ENCODE results near the gene RBM10. TPM values are rescaled to one million over a fixed set of nuclear protein-coding genes. Genes with fewer than 3 reads are reported as not detected.

The RBM10 gene
- polyA plus RNA-seq, 1 experiment = 19.6 TPM

GRCh38 chrX:47162927-47163583 is 18.0 kb downstream of the RBM10 start:
- no peak for DNase-seq (ENCODE audit: low read depth, low spot score)
- no peak for TF ChIP-seq CTCF (IDR thresholded peaks at IDR 0.05; ENCODE audit: low read depth, low read length)
- ChIA-PET CTCF (interaction anchor here (1.5 kb wide), 1 partner anchor 18 kb away, joined by 3 read pairs; the partner anchor contains the start of genes NDUFB11 and RBM10), POLR2A (no interaction called here)
- Histone ChIP-seq H3K27me3 (ENCODE audit: control insufficient read depth, insufficient read depth, low read length) (no peaks in the 10 kb centered on the region), H3K27ac (ENCODE audit: low read depth, low read length) (no peak overlapping the region), H3K9me3 (ENCODE audit: control insufficient read depth, insufficient read depth, low read length) (no peaks in the 10 kb centered on the region; the same call in 1 of the 2 replicates), H3K4me3 (ENCODE audit: low read depth, low read length) (no peak overlapping the region)

DNA sequence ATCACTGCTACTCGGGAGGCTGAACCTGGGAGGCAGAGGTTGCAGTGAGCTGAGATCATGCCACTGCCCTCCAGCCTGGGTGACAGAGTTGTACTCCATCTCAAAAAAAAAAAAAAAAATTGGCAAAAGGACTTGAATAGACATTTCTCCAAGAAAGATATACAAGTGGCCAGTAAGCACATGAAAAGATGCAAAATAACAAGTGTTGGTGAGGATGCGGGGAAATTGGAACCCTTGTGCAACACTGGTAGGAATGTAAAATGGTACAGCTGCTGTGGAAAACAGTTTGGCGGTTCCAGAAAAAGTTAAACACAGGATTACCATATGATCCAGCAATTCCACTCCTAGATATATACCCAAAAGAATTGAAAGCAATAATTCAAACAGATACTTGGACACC is 19.4 kb downstream of the RBM10 start:
- DNase-seq (ENCODE audit: low read depth, low spot score) = no peak
- Histone ChIP-seq H3K4me3 (ENCODE audit: low read depth, low read length) (no peak overlapping the region), H3K9me3 (ENCODE audit: control insufficient read depth, insufficient read depth, low read length) (no peaks in the 10 kb centered on the region; the same call in 1 of the 2 replicates), H3K27me3 (ENCODE audit: control insufficient read depth, insufficient read depth, low read length) (no peaks in the 10 kb centered on the region), H3K27ac (ENCODE audit: low read depth, low read length) (no peak overlapping the region)
- no peak for TF ChIP-seq CTCF (IDR thresholded peaks at IDR 0.05; ENCODE audit: low read depth, low read length)
- ChIA-PET CTCF (interaction anchor here (1.5 kb wide), 1 partner anchor 19 kb away, joined by 3 read pairs; the partner anchor contains the start of genes NDUFB11 and RBM10), POLR2A (no interaction called here)

DNA sequence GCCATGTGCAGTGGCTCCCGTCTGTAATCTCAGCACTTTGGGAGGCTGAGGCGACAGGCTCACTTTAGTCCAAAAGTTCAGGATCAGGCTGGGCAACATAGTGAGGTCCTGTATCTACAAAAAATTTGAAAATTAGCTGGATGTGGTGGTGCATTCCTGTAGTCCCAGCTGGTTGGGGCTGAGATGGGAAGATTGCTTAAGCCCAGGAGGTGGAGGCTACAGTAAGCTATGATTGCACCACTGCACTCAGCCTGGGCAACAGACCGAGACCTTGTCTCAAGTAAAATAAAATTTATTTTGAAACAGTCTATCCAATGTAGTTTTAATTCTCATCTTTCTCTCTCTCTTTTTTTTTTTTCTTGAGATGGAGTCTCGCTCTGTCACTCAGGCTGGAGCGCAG is 21.1 kb downstream of the RBM10 start:
- POLR2A ChIA-PET = no interaction called here
- Histone ChIP-seq H3K27me3 (ENCODE audit: control insufficient read depth, insufficient read depth, low read length) (no peaks in the 10 kb centered on the region), H3K4me3 (ENCODE audit: low read depth, low read length) (no peak overlapping the region), H3K27ac (ENCODE audit: low read depth, low read length) (no peak overlapping the region), H3K9me3 (ENCODE audit: control insufficient read depth, insufficient read depth, low read length) (no peaks in the 10 kb centered on the region; the same call in 1 of the 2 replicates)
- CTCF ChIA-PET = interaction anchor here (0.8 kb wide), 1 partner anchor 21 kb away, joined by 3 read pairs; the partner anchor contains the start of genes NDUFB11 and RBM10
- DNase-seq (ENCODE audit: low read depth, low spot score) = no peak
- no peak for TF ChIP-seq CTCF (IDR thresholded peaks at IDR 0.05; ENCODE audit: low read depth, low read length)

DNA sequence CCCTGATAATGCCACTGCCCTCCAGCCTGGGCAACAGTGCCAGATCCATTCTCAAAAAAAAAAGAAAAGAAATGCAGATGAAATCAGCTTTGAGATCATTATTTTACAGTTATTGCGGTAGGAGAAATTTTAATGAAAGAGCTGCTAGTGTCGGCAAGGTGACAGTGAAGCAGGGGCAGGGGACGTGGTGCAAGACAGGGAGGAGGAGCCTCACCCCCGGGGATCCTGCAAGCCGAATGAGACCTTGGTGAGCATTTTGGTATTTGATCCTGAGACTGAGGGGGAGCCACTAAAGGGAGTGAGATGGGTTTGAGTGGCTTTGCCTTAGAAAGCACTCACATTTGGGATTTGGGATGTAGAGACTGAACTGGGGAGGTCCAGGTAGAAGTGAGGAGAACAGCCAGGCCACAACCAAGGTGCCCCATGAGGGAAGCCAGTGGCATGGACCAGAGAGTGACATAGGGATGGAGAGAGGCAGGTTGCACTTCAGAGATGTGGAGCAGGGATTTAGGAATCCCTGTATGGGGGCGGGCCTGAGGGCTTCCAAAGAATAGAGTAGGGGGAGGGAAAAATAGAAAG is 23.6 kb downstream of the RBM10 start:
- Histone ChIP-seq H3K9me3 (ENCODE audit: control insufficient read depth, insufficient read depth, low read length) (no peaks in the 10 kb centered on the region; the same call in 1 of the 2 replicates), H3K4me3 (ENCODE audit: low read depth, low read length) (no peak overlapping the region), H3K27ac (ENCODE audit: low read depth, low read length) (no peak overlapping the region), H3K27me3 (ENCODE audit: control insufficient read depth, insufficient read depth, low read length) (no peaks in the 10 kb centered on the region)
- ChIA-PET CTCF (no interaction called here), POLR2A (no interaction called here)
- no peak for TF ChIP-seq CTCF (IDR thresholded peaks at IDR 0.05; ENCODE audit: low read depth, low read length)
- DNase-seq (ENCODE audit: low read depth, low spot score) = no peak

DNA sequence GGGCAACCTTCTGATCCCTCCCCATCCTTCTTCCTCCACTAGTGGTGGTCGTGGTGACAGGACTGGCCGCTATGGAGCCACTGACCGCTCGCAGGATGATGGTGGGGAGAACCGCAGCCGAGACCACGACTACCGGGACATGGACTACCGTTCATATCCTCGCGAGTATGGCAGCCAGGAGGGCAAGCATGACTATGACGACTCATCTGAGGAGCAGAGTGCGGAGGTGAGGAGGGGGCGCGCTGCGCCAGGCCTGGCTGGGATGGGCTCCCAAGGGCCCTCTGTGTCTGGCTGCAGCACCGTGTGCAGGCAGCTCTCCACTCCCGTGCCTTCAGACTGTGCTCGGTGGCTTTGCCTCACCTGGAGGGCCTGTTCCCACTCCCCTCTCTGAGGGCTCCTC is 24.3 kb downstream of the RBM10 start:
- TF ChIP-seq CTCF (IDR thresholded peaks at IDR 0.05; ENCODE audit: low read depth, low read length) = no peak
- ChIA-PET CTCF (no interaction called here), POLR2A (no interaction called here)
- no peak overlapping the region for H3K27ac ChIP-seq (ENCODE audit: low read depth, low read length)
- H3K9me3 ChIP-seq (ENCODE audit: control insufficient read depth, insufficient read depth, low read length) = no peaks in the 10 kb centered on the region; the same call in 1 of the 2 replicates
- no peak for DNase-seq (ENCODE audit: low read depth, low spot score)
- no peaks in the 10 kb centered on the region for H3K27me3 ChIP-seq (ENCODE audit: control insufficient read depth, insufficient read depth, low read length)
- no peak overlapping the region for H3K4me3 ChIP-seq (ENCODE audit: low read depth, low read length)
